Mucosa of rectum (tissue), 2 donors: ENCODE data around the gene SPC24.
"Not testable (repeated sequence)": the region's sequence is repeated elsewhere in the genome, so short reads cannot be mapped to it uniquely, and the experiment has no call there.

ENCODE experiments used
- H3K27ac ChIP-seq, 2 donors: one replicate each; pipeline ENCODE4 v1.7.0; 2013; ENCODE audit warnings: inconsistent platforms in 2 of 2, low read depth in 2 of 2, low read length in 2 of 2
- H3K27me3 ChIP-seq, 2 donors: one replicate each; pipeline ENCODE4 v1.7.0; 2013; ENCODE audit warnings: low read length in 2 of 2; ENCODE audit not compliant: control insufficient read depth in 2 of 2, insufficient read depth in 2 of 2
- H3K36me3 ChIP-seq, 2 donors: one replicate each; pipeline ENCODE4 v1.7.0; 2013; ENCODE audit warnings: low read length in 2 of 2; ENCODE audit not compliant: control insufficient read depth in 2 of 2, insufficient read depth in 2 of 2
- H3K4me1 ChIP-seq, 2 donors: one replicate each; pipeline ENCODE4 v1.7.0; 2013; ENCODE audit warnings: low read length in 2 of 2, mild to moderate bottlenecking in 1 of 2; ENCODE audit not compliant: control insufficient read depth in 2 of 2, insufficient read depth in 2 of 2
- H3K4me3 ChIP-seq, 2 donors: one replicate each; pipeline ENCODE4 v1.7.0; 2013; ENCODE audit warnings: low read length in 2 of 2
- H3K9ac ChIP-seq, 2 donors: one replicate each; pipeline ENCODE4 v1.7.0; 2013; ENCODE audit warnings: low read length in 2 of 2, low read depth in 1 of 2, mild to moderate bottlenecking in 1 of 2
- H3K9me3 ChIP-seq, 2 donors: one replicate each; pipeline ENCODE4 v1.7.0; 2013; ENCODE audit warnings: low read length in 2 of 2; ENCODE audit not compliant: control insufficient read depth in 2 of 2
- donor health status: healthy.
- donor health status: Normal muscosa, but diverticular disease.

SPC24 gene

DNA sequence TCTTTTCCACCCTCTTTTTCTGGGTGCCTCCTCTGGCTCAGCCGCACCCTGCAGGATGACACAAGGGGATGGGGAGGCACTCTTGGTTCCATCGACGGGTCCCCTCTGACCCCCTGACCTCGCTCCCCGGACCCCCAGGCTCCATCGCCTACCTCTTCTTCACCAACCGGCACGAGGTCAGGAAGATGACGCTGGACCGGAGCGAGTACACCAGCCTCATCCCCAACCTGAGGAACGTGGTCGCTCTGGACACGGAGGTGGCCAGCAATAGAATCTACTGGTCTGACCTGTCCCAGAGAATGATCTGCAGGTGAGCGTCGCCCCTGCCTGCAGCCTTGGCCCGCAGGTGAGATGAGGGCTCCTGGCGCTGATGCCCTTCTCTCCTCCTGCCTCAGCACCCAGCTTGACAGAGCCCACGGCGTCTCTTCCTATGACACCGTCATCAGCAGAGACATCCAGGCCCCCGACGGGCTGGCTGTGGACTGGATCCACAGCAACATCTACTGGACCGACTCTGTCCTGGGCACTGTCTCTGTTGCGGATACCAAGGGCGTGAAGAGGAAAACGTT, 42.4 kb downstream of the SPC24 start:
- no peak overlapping the region for H3K9ac ChIP-seq
- H3K27me3 ChIP-seq = no peaks in the 10 kb centered on the region
- H3K4me1 ChIP-seq = no peaks in the 10 kb centered on the region
- H3K4me3 ChIP-seq = no peak overlapping the region
- no peaks in the 10 kb centered on the region for H3K9me3 ChIP-seq
- H3K27ac ChIP-seq = no peak overlapping the region
- H3K36me3 ChIP-seq = peaks cover 58 to 62% of the 10 kb centered on the region in 2 donors

DNA sequence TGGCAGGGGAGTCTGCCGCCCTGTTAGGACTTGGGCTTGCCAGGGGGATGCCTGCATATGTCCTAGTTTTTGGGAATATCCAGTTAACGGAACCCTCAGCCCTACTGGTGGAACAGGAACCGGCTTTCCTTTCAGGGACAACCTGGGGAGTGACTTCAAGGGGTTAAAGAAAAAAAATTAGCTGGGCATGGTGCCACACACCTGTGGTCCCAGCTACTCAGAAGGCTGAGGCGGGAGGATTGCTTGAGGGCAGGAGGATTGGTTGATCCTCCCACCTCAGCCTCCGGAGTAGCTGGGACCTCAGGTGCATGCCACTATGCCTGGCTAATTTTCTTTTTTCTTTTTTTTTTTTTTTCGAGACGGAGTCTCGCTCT, 43.8 kb downstream of the SPC24 start:
- no peaks in the 10 kb centered on the region for H3K9me3 ChIP-seq
- H3K4me3 ChIP-seq = no peak overlapping the region
- H3K27ac ChIP-seq = no peak overlapping the region
- no peaks in the 10 kb centered on the region for H3K4me1 ChIP-seq
- H3K9ac ChIP-seq = no peak overlapping the region
- H3K36me3 ChIP-seq = peaks cover 52 to 56% of the 10 kb centered on the region in 2 donors
- H3K27me3 ChIP-seq = no peaks in the 10 kb centered on the region

DNA sequence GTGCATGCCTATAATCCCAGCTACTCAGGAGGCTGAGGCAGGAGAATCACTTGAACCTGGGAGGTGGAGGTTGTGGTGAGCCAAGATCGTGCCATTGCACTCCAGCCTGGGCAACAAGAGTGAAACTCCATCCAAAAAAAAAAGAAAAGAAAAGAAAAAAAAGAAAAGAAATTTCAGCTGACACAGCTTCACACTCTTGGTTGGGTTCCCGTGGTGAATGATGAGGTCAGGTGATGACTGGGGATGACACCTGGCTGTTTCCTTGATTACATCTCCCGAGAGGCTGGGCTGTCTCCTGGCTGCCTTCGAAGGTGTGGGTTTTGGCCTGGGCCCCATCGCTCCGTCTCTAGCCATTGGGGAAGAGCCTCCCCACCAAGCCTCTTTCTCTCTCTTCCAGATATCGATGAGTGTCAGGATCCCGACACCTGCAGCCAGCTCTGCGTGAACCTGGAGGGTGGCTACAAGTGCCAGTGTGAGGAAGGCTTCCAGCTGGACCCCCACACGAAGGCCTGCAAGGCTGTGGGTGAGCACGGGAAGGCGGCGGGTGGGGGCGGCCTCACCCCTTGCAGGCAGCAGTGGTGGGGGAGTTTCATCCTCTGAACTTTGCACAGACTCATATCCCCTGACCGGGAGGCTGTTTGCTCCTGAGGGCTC, 44.3 kb downstream of the SPC24 start:
- no peaks in the 10 kb centered on the region for H3K4me1 ChIP-seq

GRCh38 chr19:11108746-11109145, 46.8 kb downstream of the SPC24 start:
- no peaks in the 10 kb centered on the region for H3K4me1 ChIP-seq
- H3K27me3 ChIP-seq = no peaks in the 10 kb centered on the region
- peaks cover 54 to 57% of the 10 kb centered on the region in 2 donors for H3K36me3 ChIP-seq
- no peak overlapping the region for H3K4me3 ChIP-seq
- H3K9me3 ChIP-seq = no peaks in the 10 kb centered on the region
- no peak overlapping the region for H3K9ac ChIP-seq
- no peak overlapping the region for H3K27ac ChIP-seq

More for the DNA sequence above, 44.3 kb downstream of the SPC24 start:
- H3K9me3 ChIP-seq = no peaks in the 10 kb centered on the region
- no peak overlapping the region for H3K27ac ChIP-seq
- no peak overlapping the region for H3K4me3 ChIP-seq
- no peak overlapping the region for H3K9ac ChIP-seq
- H3K36me3 ChIP-seq = peaks cover 52 to 56% of the 10 kb centered on the region in 2 donors
- H3K27me3 ChIP-seq = no peaks in the 10 kb centered on the region

GRCh38 chr19:11106477-11106876, 49.1 kb downstream of the SPC24 start:
- Histone ChIP-seq H3K9ac (no peak overlapping the region), H3K27me3 (no peaks in the 10 kb centered on the region), H3K9me3 (no peaks in the 10 kb centered on the region), H3K36me3 (peaks cover 50 to 55% of the 10 kb centered on the region in 2 donors), H3K4me1 (no peaks in the 10 kb centered on the region), H3K27ac (no peak overlapping the region), H3K4me3 (no peak overlapping the region)

DNA sequence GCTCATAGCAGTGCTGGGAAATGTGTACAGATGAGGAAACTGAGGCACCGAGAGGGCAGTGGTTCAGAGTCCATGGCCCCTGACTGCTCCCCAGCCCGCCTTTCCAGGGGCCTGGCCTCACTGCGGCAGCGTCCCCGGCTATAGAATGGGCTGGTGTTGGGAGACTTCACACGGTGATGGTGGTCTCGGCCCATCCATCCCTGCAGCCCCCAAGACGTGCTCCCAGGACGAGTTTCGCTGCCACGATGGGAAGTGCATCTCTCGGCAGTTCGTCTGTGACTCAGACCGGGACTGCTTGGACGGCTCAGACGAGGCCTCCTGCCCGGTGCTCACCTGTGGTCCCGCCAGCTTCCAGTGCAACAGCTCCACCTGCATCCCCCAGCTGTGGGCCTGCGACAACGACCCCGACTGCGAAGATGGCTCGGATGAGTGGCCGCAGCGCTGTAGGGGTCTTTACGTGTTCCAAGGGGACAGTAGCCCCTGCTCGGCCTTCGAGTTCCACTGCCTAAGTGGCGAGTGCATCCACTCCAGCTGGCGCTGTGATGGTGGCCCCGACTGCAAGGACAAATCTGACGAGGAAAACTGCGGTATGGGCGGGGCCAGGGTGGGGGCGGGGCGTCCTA, 50.5 kb downstream of the SPC24 start:
- H3K27ac ChIP-seq = no peak overlapping the region
- no peak overlapping the region for H3K9ac ChIP-seq
- no peak overlapping the region for H3K4me3 ChIP-seq
- H3K36me3 ChIP-seq = peaks cover 42 to 52% of the 10 kb centered on the region in 2 donors
- no peaks in the 10 kb centered on the region for H3K9me3 ChIP-seq
- no peaks in the 10 kb centered on the region for H3K27me3 ChIP-seq
- no peaks in the 10 kb centered on the region for H3K4me1 ChIP-seq

DNA sequence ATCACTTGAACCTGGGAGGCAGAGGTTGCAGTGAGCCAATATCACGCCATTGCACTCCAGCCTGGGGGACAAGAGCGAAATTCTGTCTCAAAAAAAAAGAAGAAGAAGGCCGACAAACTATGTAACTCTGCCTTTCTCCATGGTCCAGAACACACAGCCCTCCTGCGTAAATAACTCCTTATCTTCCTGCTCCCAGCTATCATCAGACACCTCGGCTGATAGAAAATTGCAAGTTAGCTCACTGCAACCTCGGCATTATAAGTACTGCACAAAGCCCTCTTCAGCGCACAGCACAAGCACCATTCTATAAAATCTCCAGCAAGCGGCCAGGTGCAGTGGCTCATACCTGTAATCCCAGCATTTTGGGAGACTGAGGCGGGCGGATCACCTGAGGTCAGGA, 51.9 kb downstream of the SPC24 start:
- H3K9me3 ChIP-seq, H3K4me3 ChIP-seq, H3K27ac ChIP-seq, H3K27me3 ChIP-seq, H3K9ac ChIP-seq, H3K4me1 ChIP-seq: not testable (repeated sequence)
- peaks cover 40 to 49% of the 10 kb centered on the region in 2 donors for H3K36me3 ChIP-seq

DNA sequence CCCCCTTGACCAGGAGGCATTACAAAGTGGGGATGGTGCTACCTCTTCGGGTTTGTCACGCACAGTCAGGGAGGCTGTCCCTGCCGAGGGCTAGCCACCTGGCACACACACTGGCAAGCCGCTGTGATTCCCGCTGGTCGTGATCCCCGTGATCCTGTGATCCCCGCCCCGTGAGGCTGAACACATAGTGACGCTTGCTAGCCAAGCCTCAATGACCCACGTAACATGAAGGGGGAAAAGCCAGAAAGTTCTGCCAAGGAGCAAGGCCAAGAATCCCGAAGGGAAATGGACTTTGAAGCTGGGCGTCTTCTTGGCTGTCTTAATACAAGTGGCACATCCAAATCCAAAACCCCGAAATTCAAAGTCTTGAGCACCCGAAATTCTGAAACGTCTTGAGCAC, 52.6 kb downstream of the SPC24 start:
- H3K4me3 ChIP-seq = no peak overlapping the region
- no peaks in the 10 kb centered on the region for H3K4me1 ChIP-seq
- no peaks in the 10 kb centered on the region for H3K27me3 ChIP-seq
- no peak overlapping the region for H3K27ac ChIP-seq
- peaks cover 36 to 45% of the 10 kb centered on the region in 2 donors for H3K36me3 ChIP-seq
- H3K9me3 ChIP-seq = no peaks in the 10 kb centered on the region
- H3K9ac ChIP-seq = no peak overlapping the region

DNA sequence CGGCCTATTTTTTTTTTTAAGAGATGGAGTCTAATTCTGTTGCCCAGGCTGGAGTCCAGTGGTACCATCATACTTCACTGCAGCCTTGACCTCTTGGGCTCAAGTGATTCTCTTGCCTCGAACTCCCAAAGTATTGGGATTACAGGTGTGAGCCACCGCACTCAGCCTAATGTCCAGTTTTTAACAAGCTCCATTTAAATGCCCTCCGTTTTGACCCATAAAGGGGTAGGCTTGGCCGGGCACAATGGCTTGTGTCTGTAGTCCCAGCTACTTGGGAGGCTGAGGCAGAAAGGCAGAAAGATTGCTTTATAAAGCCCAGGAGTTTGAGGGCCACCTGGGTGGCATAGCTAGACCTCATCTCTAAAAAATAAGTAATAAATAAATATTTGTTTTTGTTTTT, 54.5 kb downstream of the SPC24 start:
- Histone ChIP-seq H3K27ac (no peak overlapping the region), H3K4me1 (peaks cover 4% of the 10 kb centered on the region in 2 donors), H3K36me3 (peaks cover 25 to 33% of the 10 kb centered on the region in 2 donors), H3K27me3 (no peaks in the 10 kb centered on the region), H3K9me3 (no peaks in the 10 kb centered on the region), H3K9ac (no peak overlapping the region), H3K4me3 (no peak overlapping the region)

DNA sequence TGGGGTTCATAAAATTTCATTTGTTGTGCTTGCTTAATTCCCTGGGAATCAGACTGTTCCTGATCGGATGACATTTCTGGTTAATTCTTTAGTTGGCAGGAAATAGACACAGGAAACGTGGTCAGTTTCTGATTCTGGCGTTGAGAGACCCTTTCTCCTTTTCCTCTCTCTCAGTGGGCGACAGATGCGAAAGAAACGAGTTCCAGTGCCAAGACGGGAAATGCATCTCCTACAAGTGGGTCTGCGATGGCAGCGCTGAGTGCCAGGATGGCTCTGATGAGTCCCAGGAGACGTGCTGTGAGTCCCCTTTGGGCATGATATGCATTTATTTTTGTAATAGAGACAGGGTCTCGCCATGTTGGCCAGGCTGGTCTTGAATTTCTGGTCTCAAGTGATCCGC, 55.5 kb downstream of the SPC24 start:
- H3K9me3 ChIP-seq = no peaks in the 10 kb centered on the region
- H3K27ac ChIP-seq = no peak overlapping the region
- no peak overlapping the region for H3K4me3 ChIP-seq
- peaks cover 17 to 27% of the 10 kb centered on the region in 2 donors for H3K36me3 ChIP-seq
- no peak overlapping the region for H3K9ac ChIP-seq
- no peaks in the 10 kb centered on the region for H3K27me3 ChIP-seq
- peaks cover 11 to 12% of the 10 kb centered on the region in 2 donors for H3K4me1 ChIP-seq
